GM23248 (cell line): Measurements from ENCODE around the gene CMIP.

Source experiments
- EZH2 ChIP-seq: fragments of 200-600 bp; sonication (generic); IDR thresholded peaks from 2 replicates; pipeline ENCODE4 v1.6.1; 2018; ENCODE audit warnings: antibody characterized with exemption, mild to moderate bottlenecking; ENCODE audit not compliant: insufficient read depth, poor library complexity, severe bottlenecking
- EZH2phosphoT487 ChIP-seq: fragments of 200-600 bp; sonication (generic); IDR thresholded peaks from 2 replicates; pipeline ENCODE4 v1.6.1; 2018; ENCODE audit warnings: antibody characterized with exemption, moderate library complexity, mild to moderate bottlenecking, low read depth; ENCODE audit not compliant: insufficient read depth

GRCh38 chr16:81692571-81692970, 248.0 kb downstream of the CMIP start:
- TF ChIP-seq EZH2 (no peak), EZH2phosphoT487 (no peak)
